Breast epithelium (tissue), 4 donors: Measurements from ENCODE around the gene DPM2. TPM values are rescaled to one million over a fixed set of nuclear protein-coding genes. Genes with fewer than 3 reads are reported as not detected.
A peak's percentile ranks its signal among the peaks of the same experiment; 100 is the strongest.

Experiments used
- DNase-seq, 2 donors: peaks; one replicate each; pipeline ENCODE4 v3.0.0-alpha.2; 2019; ENCODE audit warnings: low spot score in 2 of 2
- H3K27ac ChIP-seq, 2 donors: fragments of 200-600 bp; sonication (generic) in 1 of 2; one replicate each; pipeline ENCODE4 v1.5.1; 2016 to 2019; ENCODE audit warnings: mild to moderate bottlenecking in 1 of 2
- H3K27me3 ChIP-seq, 2 donors: fragments of 200-600 bp; sonication (generic) in 1 of 2; one replicate each; pipeline versions ENCODE4 v1.5.1 to v1.6.0; 2017 to 2019; ENCODE audit warnings: control low read depth in 1 of 2, mild to moderate bottlenecking in 1 of 2
- H3K36me3 ChIP-seq: fragments of 200-600 bp; one replicate; pipeline ENCODE4 v1.5.1; 2019
- H3K4me1 ChIP-seq, 2 donors: fragments of 200-600 bp; sonication (generic); one replicate each; pipeline ENCODE4 v1.5.1; 2016 to 2019; ENCODE audit warnings: control low read depth in 1 of 2
- H3K4me3 ChIP-seq, 3 donors: fragments of 200-600 bp; sonication (generic); 1 replicate in 2 of 3; 2 replicates in 1 of 3; pipeline ENCODE4 v1.5.1; 2016 to 2019; ENCODE audit warnings: mild to moderate bottlenecking in 3 of 3, moderate library complexity in 2 of 3
- H3K9me3 ChIP-seq, 2 donors: fragments of 200-600 bp; sonication (generic) in 1 of 2; one replicate each; pipeline ENCODE4 v1.5.1; 2016 to 2019; ENCODE audit warnings: control low read depth in 1 of 2
- CTCF ChIP-seq, 3 donors: fragments of 450-650 bp; IDR thresholded peaks; one replicate each; pipeline ENCODE4 v1.5.1; 2016 to 2017; ENCODE audit warnings: antibody characterized with exemption in 3 of 3, mild to moderate bottlenecking in 3 of 3, moderate library complexity in 3 of 3
- POLR2A ChIP-seq: fragments of 450-650 bp; IDR thresholded peaks from one replicate; pipeline ENCODE4 v1.6.1; 2016; ENCODE audit warnings: antibody characterized with exemption, mild to moderate bottlenecking, moderate library complexity
- POLR2AphosphoS5 ChIP-seq, 3 donors: sonication (generic); formaldehyde crosslinking; IDR thresholded peaks; one replicate each; pipeline ENCODE4 v1.6.1; 2017; ENCODE audit warnings: antibody characterized with exemption in 3 of 3
- intact Hi-C: fragments of 100-400 bp; cut with DNase I; formaldehyde crosslinking; loops from one replicate; pipeline ENCODE4 v1.15.1; 2023; ENCODE audit warnings: low total_unique reads
- total RNA-seq, 3 donors: library from RNA; depleted of rRNA; stranded (reverse); fragments of >200 nt; gene quantifications; one replicate each; pipeline ENCODE4 v1.1.0, GENCODE V29; 2016

The DPM2 gene
- total RNA-seq, 3 donors from 2014 or later = 10.6 to 17.4 (median 17.1) TPM

GRCh38 chr9:127923771-127924170 lies 13.9 kb downstream of the DPM2 start:
- no peaks in the 10 kb centered on the region for H3K27me3 ChIP-seq
- no peak for DNase-seq
- no peaks in the 10 kb centered on the region for H3K9me3 ChIP-seq
- no peak for TF ChIP-seq POLR2AphosphoS5 (IDR thresholded peaks at IDR 0.05)
- no peak for TF ChIP-seq POLR2A
- TF ChIP-seq CTCF (IDR thresholded peaks at IDR 0.05) = no peak
- H3K4me3 ChIP-seq = no peak overlapping the region
- H3K4me1 ChIP-seq = peaks cover 5 to 6% of the 10 kb centered on the region in 2 donors
- no peaks in the 10 kb centered on the region for H3K36me3 ChIP-seq
- intact Hi-C loops = loop anchor here (5.0 kb wide), 1 partner anchor 56 kb away; no protein-coding TSS in a partner anchor
- no peak overlapping the region for H3K27ac ChIP-seq

GRCh38 chr9:127923046-127923445 lies 14.6 kb downstream of the DPM2 start:
- H3K27ac ChIP-seq = no peak overlapping the region
- H3K9me3 ChIP-seq = no peaks in the 10 kb centered on the region
- peaks cover 6 to 8% of the 10 kb centered on the region in 2 donors for H3K4me1 ChIP-seq
- no peaks in the 10 kb centered on the region for H3K27me3 ChIP-seq
- H3K4me3 ChIP-seq = no peak overlapping the region
- DNase-seq = no peak
- H3K36me3 ChIP-seq = no peaks in the 10 kb centered on the region
- TF ChIP-seq POLR2AphosphoS5 (IDR thresholded peaks at IDR 0.05) (no peak), CTCF (IDR thresholded peaks at IDR 0.05) (no peak), POLR2A (no peak)
- intact Hi-C loops = loop anchor here (5.0 kb wide), 1 partner anchor 56 kb away; no protein-coding TSS in a partner anchor

GRCh38 chr9:127921557-127922120 lies 16.0 kb downstream of the DPM2 start:
- H3K9me3 ChIP-seq = no peaks in the 10 kb centered on the region
- H3K27me3 ChIP-seq = no peaks in the 10 kb centered on the region
- peak overlapping the region in 1 of 2 donors; percentile 21 for H3K27ac ChIP-seq
- no peak for TF ChIP-seq POLR2A
- peak; percentile 73 to 97 (median 95) for TF ChIP-seq CTCF (IDR thresholded peaks at IDR 0.05)
- TF ChIP-seq POLR2AphosphoS5 (IDR thresholded peaks at IDR 0.05) = peak; percentile 37 to 66 (median 58)
- peaks cover 6 to 8% of the 10 kb centered on the region in 2 donors for H3K4me1 ChIP-seq
- DNase-seq = peak in 1 of 2 donors; percentile 79
- intact Hi-C loops = loop anchor here (5.0 kb wide), 1 partner anchor 54 kb away; no protein-coding TSS in a partner anchor
- H3K36me3 ChIP-seq = no peaks in the 10 kb centered on the region
- peak overlapping the region; percentile 7 to 57 (median 29) for H3K4me3 ChIP-seq

- intact Hi-C loops = loop anchor here (5.0 kb wide), 1 partner anchor 53 kb away; no protein-coding TSS in a partner anchor
- H3K4me1 ChIP-seq = peaks cover 6 to 8% of the 10 kb centered on the region in 2 donors
- no peaks in the 10 kb centered on the region for H3K27me3 ChIP-seq
- no peak for DNase-seq
- H3K27ac ChIP-seq = no peak overlapping the region
- H3K9me3 ChIP-seq = no peaks in the 10 kb centered on the region
- no peak for TF ChIP-seq CTCF (IDR thresholded peaks at IDR 0.05)
- no peak for TF ChIP-seq POLR2A
- no peak for TF ChIP-seq POLR2AphosphoS5 (IDR thresholded peaks at IDR 0.05)
- no peaks in the 10 kb centered on the region for H3K36me3 ChIP-seq
- no peak overlapping the region for H3K4me3 ChIP-seq
Measured at GRCh38 chr9:127920794-127921193, 16.9 kb downstream of the DPM2 start.

GRCh38 chr9:127919253-127919815 lies 18.3 kb downstream of the DPM2 start:
- H3K27me3 ChIP-seq = no peaks in the 10 kb centered on the region
- intact Hi-C loops = no loop called here
- no peak overlapping the region for H3K4me3 ChIP-seq
- peaks cover 6 to 8% of the 10 kb centered on the region in 2 donors for H3K4me1 ChIP-seq
- TF ChIP-seq POLR2A (no peak), CTCF (IDR thresholded peaks at IDR 0.05) (no peak), POLR2AphosphoS5 (IDR thresholded peaks at IDR 0.05) (peak; percentile 52 to 99 (median 88))
- DNase-seq = peak; percentile 84 to 88
- no peaks in the 10 kb centered on the region for H3K9me3 ChIP-seq
- no peaks in the 10 kb centered on the region for H3K36me3 ChIP-seq
- peak overlapping the region; percentile 68 to 84 for H3K27ac ChIP-seq
